Measurements from ENCODE around the gene UBE4A.

Gene UBE4A

GRCh38 chr11:118364956-118365615 lies 5.7 kb downstream of the UBE4A start:
- H3K27ac ChIP-seq, result no peak overlapping the region
- H3K4me3 ChIP-seq (ENCODE audit: low read depth, low read length), result no peak overlapping the region
- no peak for DNase-seq
- in situ Hi-C loops (cut with HindIII; ENCODE audit: low pct_ligation_motif_present, low sequenced_read_pairs), result no loop called here
- peaks cover 30% of the 10 kb centered on the region for H3K36me3 ChIP-seq (replicated peaks)
- TF ChIP-seq, protein P1, sequence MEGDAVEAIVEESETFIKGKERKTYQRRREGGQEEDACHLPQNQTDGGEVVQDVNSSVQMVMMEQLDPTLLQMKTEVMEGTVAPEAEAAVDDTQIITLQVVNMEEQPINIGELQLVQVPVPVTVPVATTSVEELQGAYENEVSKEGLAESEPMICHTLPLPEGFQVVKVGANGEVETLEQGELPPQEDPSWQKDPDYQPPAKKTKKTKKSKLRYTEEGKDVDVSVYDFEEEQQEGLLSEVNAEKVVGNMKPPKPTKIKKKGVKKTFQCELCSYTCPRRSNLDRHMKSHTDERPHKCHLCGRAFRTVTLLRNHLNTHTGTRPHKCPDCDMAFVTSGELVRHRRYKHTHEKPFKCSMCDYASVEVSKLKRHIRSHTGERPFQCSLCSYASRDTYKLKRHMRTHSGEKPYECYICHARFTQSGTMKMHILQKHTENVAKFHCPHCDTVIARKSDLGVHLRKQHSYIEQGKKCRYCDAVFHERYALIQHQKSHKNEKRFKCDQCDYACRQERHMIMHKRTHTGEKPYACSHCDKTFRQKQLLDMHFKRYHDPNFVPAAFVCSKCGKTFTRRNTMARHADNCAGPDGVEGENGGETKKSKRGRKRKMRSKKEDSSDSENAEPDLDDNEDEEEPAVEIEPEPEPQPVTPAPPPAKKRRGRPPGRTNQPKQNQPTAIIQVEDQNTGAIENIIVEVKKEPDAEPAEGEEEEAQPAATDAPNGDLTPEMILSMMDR (IDR thresholded peaks at IDR 0.05; ENCODE audit: low read depth, low read length, missing control alignments), result no peak
- H3K27me3 ChIP-seq (replicated peaks), result no peaks in the 10 kb centered on the region

GRCh38 chr11:118366287-118366686 lies 6.9 kb downstream of the UBE4A start:
- no peak overlapping the region for H3K4me3 ChIP-seq (ENCODE audit: low read depth, low read length)
- TF ChIP-seq, protein P1 (IDR thresholded peaks at IDR 0.05; ENCODE audit: low read depth, low read length, missing control alignments), result no peak
- H3K36me3 ChIP-seq (replicated peaks), result peaks cover 40% of the 10 kb centered on the region

DNA sequence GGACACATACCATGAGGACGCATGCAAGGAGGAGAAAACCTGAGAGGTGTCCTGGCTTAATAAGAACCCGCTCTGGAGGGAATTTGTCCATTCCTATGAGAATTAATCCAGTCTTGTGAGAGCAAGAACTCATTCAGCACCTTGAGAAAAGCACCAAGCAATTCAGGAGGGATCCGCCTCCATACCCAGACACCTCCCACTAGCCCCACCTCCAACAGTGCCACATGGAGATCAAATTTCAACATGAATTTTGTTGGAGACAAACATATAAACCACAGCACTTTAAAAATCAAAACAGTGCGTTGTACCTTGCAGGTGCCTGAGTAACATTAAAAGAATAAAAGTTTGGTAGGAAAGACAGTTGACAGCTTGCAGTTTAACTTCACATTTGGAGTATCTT lies 11.4 kb downstream of the UBE4A start:
- peaks cover 63% of the 10 kb centered on the region for H3K36me3 ChIP-seq (replicated peaks)
- H3K27me3 ChIP-seq (replicated peaks), result no peaks in the 10 kb centered on the region
- TF ChIP-seq, protein P1 (IDR thresholded peaks at IDR 0.05; ENCODE audit: low read depth, low read length, missing control alignments), result no peak
- in situ Hi-C loops (cut with HindIII; ENCODE audit: low pct_ligation_motif_present, low sequenced_read_pairs), result no loop called here
- no peak for DNase-seq
- H3K4me3 ChIP-seq (ENCODE audit: low read depth, low read length), result no peak overlapping the region
- no peak overlapping the region for H3K27ac ChIP-seq

More at GRCh38 chr11:118366287-118366686, 6.9 kb downstream of the UBE4A start:
- H3K27ac ChIP-seq, result no peak overlapping the region
- in situ Hi-C loops (cut with HindIII; ENCODE audit: low pct_ligation_motif_present, low sequenced_read_pairs), result no loop called here
- no peaks in the 10 kb centered on the region for H3K27me3 ChIP-seq (replicated peaks)
- no peak for DNase-seq

DNA sequence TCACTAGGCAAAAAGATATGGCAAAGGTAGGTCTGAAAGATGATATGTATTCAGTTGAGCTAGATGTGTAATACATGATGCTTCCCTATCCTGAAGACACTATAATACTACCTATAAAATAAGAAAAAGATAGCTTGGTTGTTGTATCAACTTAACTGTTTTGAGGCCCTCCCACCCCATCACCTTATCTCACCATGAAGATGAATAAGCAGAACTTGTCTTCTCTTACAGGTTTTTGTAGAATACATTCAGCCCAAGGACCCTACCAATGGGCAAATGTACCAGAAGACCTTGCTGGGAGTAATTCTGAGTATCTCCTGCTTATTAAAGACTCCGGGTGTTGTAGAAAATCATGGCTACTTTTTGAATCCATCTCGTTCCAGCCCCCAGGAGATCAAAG lies 13.9 kb downstream of the UBE4A start:
- in situ Hi-C loops (cut with HindIII; ENCODE audit: low pct_ligation_motif_present, low sequenced_read_pairs), result no loop called here
- Histone ChIP-seq H3K36me3 (replicated peaks) (peaks cover 63% of the 10 kb centered on the region), H3K27ac (no peak overlapping the region), H3K4me3 (ENCODE audit: low read depth, low read length) (no peak overlapping the region), H3K27me3 (replicated peaks) (no peaks in the 10 kb centered on the region)
- TF ChIP-seq, protein P1 (IDR thresholded peaks at IDR 0.05; ENCODE audit: low read depth, low read length, missing control alignments), result no peak
- DNase-seq, result no peak

DNA sequence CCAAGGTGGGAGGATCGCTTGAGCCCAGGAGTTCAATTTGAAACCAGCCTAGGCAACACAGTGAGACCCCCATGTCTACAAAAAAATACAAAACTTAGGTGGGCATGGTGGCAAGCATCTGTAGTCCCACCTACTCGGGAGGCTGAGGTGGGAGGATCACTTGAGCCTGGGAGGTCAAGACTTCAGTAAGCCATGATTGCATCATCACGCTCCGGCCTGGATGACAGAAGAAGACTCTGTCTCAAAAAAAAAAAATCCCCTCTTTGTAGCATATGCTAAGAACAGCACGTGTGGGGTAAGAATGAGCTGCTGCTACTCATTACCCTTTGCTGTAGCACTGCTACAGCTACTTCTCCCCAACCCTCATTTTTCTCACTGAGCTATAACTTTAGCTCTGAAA lies 14.5 kb downstream of the UBE4A start:
- no peaks in the 10 kb centered on the region for H3K27me3 ChIP-seq (replicated peaks)
- H3K4me3 ChIP-seq (ENCODE audit: low read depth, low read length), result no peak overlapping the region
- TF ChIP-seq, protein P1 (IDR thresholded peaks at IDR 0.05; ENCODE audit: low read depth, low read length, missing control alignments), result no peak
- DNase-seq, result no peak
- in situ Hi-C loops (cut with HindIII; ENCODE audit: low pct_ligation_motif_present, low sequenced_read_pairs), result no loop called here
- H3K36me3 ChIP-seq (replicated peaks), result peaks cover 62% of the 10 kb centered on the region
- no peak overlapping the region for H3K27ac ChIP-seq

GRCh38 chr11:118374729-118375128 lies 15.3 kb downstream of the UBE4A start:
- Histone ChIP-seq H3K27ac (no peak overlapping the region), H3K4me3 (ENCODE audit: low read depth, low read length) (no peak overlapping the region), H3K36me3 (replicated peaks) (peaks cover 61% of the 10 kb centered on the region), H3K27me3 (replicated peaks) (no peaks in the 10 kb centered on the region)
- TF ChIP-seq, protein P1 (IDR thresholded peaks at IDR 0.05; ENCODE audit: low read depth, low read length, missing control alignments), result no peak
- no peak for DNase-seq
- in situ Hi-C loops (cut with HindIII; ENCODE audit: low pct_ligation_motif_present, low sequenced_read_pairs), result no loop called here

All from brain microvascular endothelial cell (primary cell).